Esophagus mucosa (tissue), 1 donor: ENCODE results near the gene C16orf74. TPM values are rescaled to one million over a fixed set of nuclear protein-coding genes. Genes with fewer than 3 reads are reported as not detected.

Experiments used
- ATAC-seq: fragments of 200-7000 bp; cut with Tn5 transposase; one replicate; pipeline ENCODE4 v1.9.1; 2020
- total RNA-seq: library from RNA; stranded (reverse); gene quantifications from one replicate; pipeline ENCODE4 v1.2.4, GENCODE V29; 2023
- donor health status: DM: yes; HTN: yes; CAD: no.

C16orf74 gene
- total RNA-seq, 1 donor from 2014 or later: 10.9 TPM

GRCh38 chr16:85689950-85690320 is 61.0 kb downstream of the C16orf74 start:
- no peak for ATAC-seq

GRCh38 chr16:85689285-85689949 is 61.5 kb downstream of the C16orf74 start:
- ATAC-seq: peak; percentile 35

GRCh38 chr16:85688586-85689284 is 62.2 kb downstream of the C16orf74 start, which contains the start of gene GINS2:
TSS of gene GINS2 (minus strand) at chr16:85688954. CDS start at chr16:85688898, 56 bp downstream.
- ATAC-seq: peak; percentile 99

GRCh38 chr16:85687651-85688471 is 63.0 kb downstream of the C16orf74 start:
- ATAC-seq: no peak

- no peak for ATAC-seq
Measured at GRCh38 chr16:85686912-85687591, 63.8 kb downstream of the C16orf74 start.

- ATAC-seq: no peak
Measured at GRCh38 chr16:85685251-85685650, 65.6 kb downstream of the C16orf74 start.

GRCh38 chr16:85683363-85683762 is 67.5 kb downstream of the C16orf74 start:
- no peak for ATAC-seq

- no peak for ATAC-seq
Measured at GRCh38 chr16:85682516-85682915, 68.4 kb downstream of the C16orf74 start.

- peak; percentile 60 for ATAC-seq
Measured at GRCh38 chr16:85681255-85681654, 69.6 kb downstream of the C16orf74 start.

GRCh38 chr16:85680352-85680944 is 70.4 kb downstream of the C16orf74 start:
- no peak for ATAC-seq

- ATAC-seq: no peak
Measured at GRCh38 chr16:85679870-85680269, 71.0 kb downstream of the C16orf74 start.

GRCh38 chr16:85678821-85679220 is 72.1 kb downstream of the C16orf74 start:
- ATAC-seq: no peak

GRCh38 chr16:85678016-85678415 is 72.9 kb downstream of the C16orf74 start:
- ATAC-seq: no peak

GRCh38 chr16:85677383-85677967 is 73.4 kb downstream of the C16orf74 start:
- ATAC-seq: no peak

GRCh38 chr16:85676466-85676865 is 74.4 kb downstream of the C16orf74 start:
- no peak for ATAC-seq

- peak; percentile 40 for ATAC-seq
Measured at GRCh38 chr16:85675251-85675874, 75.5 kb downstream of the C16orf74 start.

GRCh38 chr16:85674828-85675227 is 76.1 kb downstream of the C16orf74 start:
- ATAC-seq: no peak

GRCh38 chr16:85674418-85674755 is 76.5 kb downstream of the C16orf74 start:
- ATAC-seq: no peak

GRCh38 chr16:85673529-85674417 is 77.1 kb downstream of the C16orf74 start:
- peak; percentile 34 for ATAC-seq

GRCh38 chr16:85670840-85671239 is 80.1 kb downstream of the C16orf74 start:
- no peak for ATAC-seq
